AG04450 (cell line): Measurements from ENCODE around the gene METRNL. TPM values are rescaled to one million over a fixed set of nuclear protein-coding genes. Genes with fewer than 3 reads are reported as not detected.

Source experiments
- CTCF ChIA-PET: fragments of 300-600, 350-600 bp; formaldehyde crosslinking; extraction: SDS; loops from one replicate; lab custom pipeline; 2022; ENCODE audit warnings: antibody characterized with exemption, inconsistent platforms; lab: Charles Lee
- POLR2A ChIA-PET: fragments of 350-600 bp; formaldehyde crosslinking; extraction: SDS; loops from one replicate; lab custom pipeline; 2021; ENCODE audit warnings: antibody characterized with exemption, inconsistent platforms; lab: Yijun Ruan, JAX
- DNase-seq: peaks from one replicate; pipeline ENCODE4 v3.0.0-alpha.2; 2011; ENCODE audit warnings: low read depth, low spot score
- H3K27ac ChIP-seq: one replicate; pipeline ENCODE4 v1.5.1; 2012; ENCODE audit warnings: low read depth, low read length, control low read depth
- H3K27me3 ChIP-seq: one replicate; pipeline ENCODE4 v1.6.0; 2012; ENCODE audit warnings: low read length; ENCODE audit not compliant: control insufficient read depth, insufficient read depth
- H3K4me3 ChIP-seq: 2 replicates; pipeline ENCODE4 v1.5.1; 2011; ENCODE audit warnings: mild to moderate bottlenecking, low read depth, low read length, control low read depth
- H3K9me3 ChIP-seq: 2 replicates; pipeline ENCODE4 v1.5.1; 2012; ENCODE audit warnings: low read length; ENCODE audit not compliant: control insufficient read depth, insufficient read depth
- polyA plus RNA-seq: library from polyadenylated mRNA; depleted of rRNA; stranded (reverse); fragments of >200 nt; gene quantifications from 2 replicates; pipeline ENCODE4 v1.2.3, GENCODE V29; 2011
- TF ChIP-seq, protein P1 (sequence below): IDR thresholded peaks from 2 replicates; pipeline ENCODE4 v1.5.1; 2011; ENCODE audit warnings: low read depth, low read length, control low read depth, inconsistent platforms

METRNL gene
- polyA plus RNA-seq, 1 experiment = 10.9 TPM

GRCh38 chr17:83115832-83116231 is 36.4 kb downstream of the METRNL start:
- ChIA-PET POLR2A (no interaction called here), CTCF (no interaction called here)
- Histone ChIP-seq H3K9me3 (peaks cover 10% of the 10 kb centered on the region; the same call in 1 of the 2 replicates), H3K27ac (no peak overlapping the region), H3K4me3 (no peak overlapping the region), H3K27me3 (peaks cover 6% of the 10 kb centered on the region)
- TF ChIP-seq, protein P1, sequence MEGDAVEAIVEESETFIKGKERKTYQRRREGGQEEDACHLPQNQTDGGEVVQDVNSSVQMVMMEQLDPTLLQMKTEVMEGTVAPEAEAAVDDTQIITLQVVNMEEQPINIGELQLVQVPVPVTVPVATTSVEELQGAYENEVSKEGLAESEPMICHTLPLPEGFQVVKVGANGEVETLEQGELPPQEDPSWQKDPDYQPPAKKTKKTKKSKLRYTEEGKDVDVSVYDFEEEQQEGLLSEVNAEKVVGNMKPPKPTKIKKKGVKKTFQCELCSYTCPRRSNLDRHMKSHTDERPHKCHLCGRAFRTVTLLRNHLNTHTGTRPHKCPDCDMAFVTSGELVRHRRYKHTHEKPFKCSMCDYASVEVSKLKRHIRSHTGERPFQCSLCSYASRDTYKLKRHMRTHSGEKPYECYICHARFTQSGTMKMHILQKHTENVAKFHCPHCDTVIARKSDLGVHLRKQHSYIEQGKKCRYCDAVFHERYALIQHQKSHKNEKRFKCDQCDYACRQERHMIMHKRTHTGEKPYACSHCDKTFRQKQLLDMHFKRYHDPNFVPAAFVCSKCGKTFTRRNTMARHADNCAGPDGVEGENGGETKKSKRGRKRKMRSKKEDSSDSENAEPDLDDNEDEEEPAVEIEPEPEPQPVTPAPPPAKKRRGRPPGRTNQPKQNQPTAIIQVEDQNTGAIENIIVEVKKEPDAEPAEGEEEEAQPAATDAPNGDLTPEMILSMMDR = no peak
- no peak for DNase-seq

GRCh38 chr17:83116311-83116771 is 36.9 kb downstream of the METRNL start:
- H3K27ac ChIP-seq = no peak overlapping the region
- POLR2A ChIA-PET = no interaction called here
- peaks cover 9% of the 10 kb centered on the region; the same call in 1 of the 2 replicates for H3K9me3 ChIP-seq
- CTCF ChIA-PET = no interaction called here
- H3K4me3 ChIP-seq = no peak overlapping the region
- DNase-seq = no peak
- TF ChIP-seq, protein P1 = no peak
- H3K27me3 ChIP-seq = peaks cover 6% of the 10 kb centered on the region

DNA sequence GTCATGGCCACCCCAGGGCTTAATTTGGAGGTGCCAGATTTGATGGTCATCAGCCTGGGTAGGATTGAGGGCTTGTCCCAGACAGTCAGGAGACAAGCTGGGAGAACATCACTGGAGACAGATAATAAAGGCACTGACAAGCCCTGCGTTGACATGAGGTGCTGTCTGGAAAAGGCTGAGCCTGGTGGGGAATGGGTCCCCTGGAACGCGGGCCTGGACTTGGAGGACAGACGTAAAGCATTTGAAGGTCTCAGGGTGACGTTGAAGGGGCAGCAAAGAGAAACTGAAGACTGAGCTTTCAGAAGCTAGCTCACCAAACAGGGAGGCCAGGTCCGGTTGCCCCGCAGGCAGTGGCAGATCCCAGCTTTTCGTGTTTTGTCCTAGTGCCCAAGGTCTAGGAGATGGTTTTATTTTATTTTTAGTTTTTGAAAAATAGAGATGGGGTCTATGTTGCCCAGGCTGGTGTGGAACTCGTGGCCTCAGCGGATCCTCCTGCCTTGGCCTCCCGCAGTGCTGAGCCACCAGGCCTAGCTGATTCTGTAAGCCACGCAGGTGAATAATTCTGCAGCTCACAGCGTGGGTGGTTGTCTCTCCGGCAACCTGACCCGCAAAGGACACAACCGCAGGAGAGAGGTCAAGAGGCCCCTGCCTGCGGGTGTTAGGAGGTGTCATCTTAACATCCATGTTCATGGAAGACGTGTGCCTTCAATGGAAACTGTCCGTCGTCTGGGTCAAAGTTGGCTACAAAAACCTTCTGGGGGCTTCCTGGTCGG is 37.6 kb downstream of the METRNL start:
- H3K4me3 ChIP-seq = no peak overlapping the region
- H3K27ac ChIP-seq = no peak overlapping the region
- DNase-seq = no peak
- H3K9me3 ChIP-seq = peaks cover 5% of the 10 kb centered on the region; the same call in 1 of the 2 replicates
- H3K27me3 ChIP-seq = peaks cover 6% of the 10 kb centered on the region
- CTCF ChIA-PET = no interaction called here
- TF ChIP-seq, protein P1 = no peak
- POLR2A ChIA-PET = no interaction called here

DNA sequence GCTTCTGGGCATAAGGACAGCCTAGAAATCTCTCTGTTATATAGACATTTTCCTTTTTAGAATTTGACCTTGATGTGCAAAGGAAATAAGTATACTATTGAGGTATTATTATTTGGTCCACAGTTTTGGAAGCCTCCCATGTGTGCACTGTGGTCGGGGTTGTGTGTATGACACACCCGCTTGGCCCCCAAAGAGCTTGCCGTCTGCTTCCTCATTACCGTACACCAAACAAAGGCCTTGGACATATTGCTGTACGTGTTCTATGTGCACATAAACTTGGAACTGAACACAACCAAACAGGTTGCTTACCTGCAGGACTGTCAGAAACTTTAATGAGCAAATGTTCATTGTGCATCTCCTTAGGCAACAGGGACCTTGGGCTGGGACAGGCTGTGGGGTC is 38.2 kb downstream of the METRNL start:
- ChIA-PET CTCF (no interaction called here), POLR2A (no interaction called here)
- H3K27ac ChIP-seq = no peak overlapping the region
- H3K9me3 ChIP-seq = peaks cover 4% of the 10 kb centered on the region; the same call in 1 of the 2 replicates
- H3K27me3 ChIP-seq = peaks cover 10% of the 10 kb centered on the region
- TF ChIP-seq, protein P1 = no peak
- no peak for DNase-seq
- no peak overlapping the region for H3K4me3 ChIP-seq
